HepG2 (cell line): ENCODE measurements around the gene CLPTM1L. TPM values are rescaled to one million over a fixed set of nuclear protein-coding genes. Genes with fewer than 3 reads are reported as not detected.

ENCODE experiments used
- ATAC-seq: fragments of 200-7000 bp; cut with Tn5 transposase; 3 replicates; pipeline ENCODE4 v1.9.1; 2020; ENCODE audit warnings: mild to moderate bottlenecking, moderate library complexity
- BruUV-seq: library from RNA; stranded (reverse); fragments of 400-500 nt; replicated peaks from 2 replicates; lab custom pipeline; 2021; lab: Mats Ljungman, UMichigan
- CTCF ChIA-PET: fragments of 300-600 bp; formaldehyde crosslinking; extraction: SDS; loops from one replicate; lab custom pipeline; 2021; ENCODE audit warnings: low total read pairs, inconsistent platforms, low intra/inter-chr PET ratio; lab: Yijun Ruan, JAX
- POLR2A ChIA-PET: fragments of 350-600 bp; sonication (Branson Sonifier 250); formaldehyde crosslinking; loops from one replicate; lab custom pipeline; 2020; ENCODE audit warnings: antibody characterized with exemption, inconsistent platforms; lab: Yijun Ruan, JAX
- DNase-seq: peaks from one replicate; pipeline ENCODE4 v3.0.0-alpha.2; 2015; ENCODE audit warnings: low spot score
- FAIRE-seq: peaks from 3 replicates; lab custom pipeline; 2011; peaks lifted over from hg19 to GRCh38; lab: Jason Lieb, UNC
- H2AFZ ChIP-seq: one replicate; pipeline ENCODE4 v1.6.1; 2011; ENCODE audit warnings: low read length, inconsistent platforms
- H3K27ac ChIP-seq: fragments of 300-600 bp; 3 replicates; pipeline ENCODE4 v1.8.0; 2011; ENCODE audit warnings: mixed run types, mild to moderate bottlenecking, mixed read lengths, low read length, inconsistent platforms; ENCODE audit not compliant: insufficient read depth; ENCODE audit errors: extremely low read length
- H3K27me3 ChIP-seq, 2 experiments: fragments of 200-600 bp in 1 of 2; 2 replicates in 1 of 2; 3 replicates in 1 of 2; pipeline versions ENCODE4 v1.6.0 to v1.8.0; 2011; ENCODE audit warnings: low read length in 2 of 2, mild to moderate bottlenecking in 2 of 2, moderate library complexity in 2 of 2, inconsistent platforms in 1 of 2; ENCODE audit not compliant: insufficient read depth in 2 of 2, control insufficient read depth in 1 of 2
- H3K36me3 ChIP-seq, 2 experiments: fragments of 200-600 bp in 1 of 2; replicated peaks in 1 of 2; 2 replicates in 1 of 2; 3 replicates in 1 of 2; pipeline versions ENCODE4 v1.5.1 to v1.8.0; 2011; ENCODE audit warnings: low read length in 2 of 2, inconsistent platforms in 1 of 2; ENCODE audit not compliant: insufficient read depth in 2 of 2, control insufficient read depth in 1 of 2
- H3K4me1 ChIP-seq: 2 replicates; pipeline ENCODE4 v1.5.1; 2012; ENCODE audit warnings: low read length, inconsistent platforms; ENCODE audit not compliant: insufficient read depth
- H3K4me2 ChIP-seq: 2 replicates; pipeline ENCODE4 v1.6.0; 2011; ENCODE audit warnings: low read depth, low read length, inconsistent platforms
- H3K4me3 ChIP-seq, 3 experiments: fragments of 200-600 bp in 1 of 3; sonication (generic), shearing (Covaris generic) in 1 of 3; replicated peaks in 1 of 3; 2 replicates each; pipeline ENCODE4 v1.5.1; 2011 to 2016; ENCODE audit warnings: low read length in 3 of 3, inconsistent platforms in 2 of 3, low read depth in 2 of 3, mild to moderate bottlenecking in 2 of 3, control low read depth in 1 of 3, mixed read lengths in 1 of 3; ENCODE audit not compliant: insufficient read depth in 1 of 3
- H3K79me2 ChIP-seq: one replicate; pipeline ENCODE4 v1.6.1; 2011; ENCODE audit warnings: low read length, inconsistent platforms; ENCODE audit not compliant: insufficient read depth
- H3K9ac ChIP-seq: 2 replicates; pipeline ENCODE4 v1.6.0; 2011; ENCODE audit warnings: mild to moderate bottlenecking, low read depth, low read length, inconsistent platforms; ENCODE audit not compliant: insufficient read depth
- H3K9me3 ChIP-seq: 2 replicates; pipeline ENCODE4 v1.5.1; 2012; ENCODE audit warnings: mild to moderate bottlenecking, low read length
- H4K20me1 ChIP-seq: 2 replicates; pipeline ENCODE4 v1.6.0; 2011; ENCODE audit warnings: inconsistent platforms, mild to moderate bottlenecking, low read length, moderate library complexity; ENCODE audit not compliant: insufficient read depth
- CC2D1A ChIP-seq: sonication (generic); formaldehyde crosslinking; IDR thresholded peaks from 2 replicates; pipeline ENCODE4 v1.8.1; 2023; ENCODE audit warnings: mild to moderate bottlenecking, missing genetic modification reagents
- MBD4 ChIP-seq: IDR thresholded peaks from 2 replicates; pipeline ENCODE4 v1.6.1; 2012; ENCODE audit warnings: low read length, inconsistent platforms, borderline replicate concordance
- ONECUT2 ChIP-seq: sonication (generic); formaldehyde crosslinking; IDR thresholded peaks from 2 replicates; pipeline ENCODE4 v1.4.0; 2020; ENCODE audit warnings: missing genetic modification reagents
- SP1 ChIP-seq, 2 experiments: fragments of 450-650 bp in 1 of 2; sonication (generic) in 1 of 2; formaldehyde crosslinking in 1 of 2; IDR thresholded peaks; 2 replicates each; pipeline versions ENCODE4 v1.4.0 to v1.6.1; 2016 to 2020; ENCODE audit warnings: missing genetic modification reagents in 1 of 2
- ZFY ChIP-seq: sonication (generic); formaldehyde crosslinking; IDR thresholded peaks from 2 replicates; pipeline ENCODE4 v1.4.0; 2020; ENCODE audit warnings: missing genetic modification reagents
- ZNF331 ChIP-seq: sonication (generic); formaldehyde crosslinking; IDR thresholded peaks from 2 replicates; pipeline ENCODE4 v1.4.0; 2020; ENCODE audit warnings: missing genetic modification reagents
- ZNF501 ChIP-seq: sonication (generic); formaldehyde crosslinking; IDR thresholded peaks from 2 replicates; pipeline ENCODE4 v1.5.1; 2020; ENCODE audit warnings: mild to moderate bottlenecking, moderate library complexity, missing genetic modification reagents
- ZNF589 ChIP-seq: sonication (generic); formaldehyde crosslinking; conservative IDR thresholded peaks from 2 replicates; pipeline ENCODE4 v1.8.0; 2022; ENCODE audit warnings: mild to moderate bottlenecking, moderate library complexity, missing genetic modification reagents
- ZNF629 ChIP-seq: sonication (generic); formaldehyde crosslinking; conservative IDR thresholded peaks from 2 replicates; pipeline ENCODE4 v1.5.0; 2020; ENCODE audit warnings: missing genetic modification reagents
- ZNF75D ChIP-seq: sonication (generic); formaldehyde crosslinking; IDR thresholded peaks from 2 replicates; pipeline ENCODE4 v1.8.1; 2023; ENCODE audit warnings: missing genetic modification reagents, mild to moderate bottlenecking, borderline replicate concordance
- WGBS: methylation state at CpG from one replicate; pipeline ENCODE4 v1.1.6; 2017; ENCODE audit warnings: low lambda C conversion rate; 5-methylcytosine and 5-hydroxymethylcytosine counted together
- in situ Hi-C: cut with HindIII; loops from 2 replicates; pipeline ENCODE4 v1.10.0; 2017; ENCODE audit warnings: low pct_unique_long_range_greater_than_20kb; ENCODE audit not compliant: extremely low pct_ligation_motif_present
- intact Hi-C: fragments of 100-400 bp; cut with micrococcal nuclease; formaldehyde crosslinking; loops from one replicate; pipeline ENCODE4 v1.10.0; 2022; ENCODE audit not compliant: unreplicated experiment
- polyA plus RNA-seq, 8 experiments: library from polyadenylated mRNA; depleted of rRNA in 3 of 8; stranded (reverse) in 7 of 8; unstranded in 1 of 8; fragments of >200 nt; fragmentation: Illumina TruSeq in 4 of 8; extraction: Trizol in 4 of 8; gene quantifications; 2 replicates each; pipeline versions ENCODE4 v1.2.1 to v1.2.3, GENCODE V29; 2011 to 2016; ENCODE audit warnings: low read depth in 4 of 8, missing spikeins in 1 of 8, mixed read lengths in 1 of 8; ENCODE audit not compliant: insufficient read depth in 1 of 8
- total RNA-seq, 5 experiments: library from RNA; depleted of rRNA; stranded (reverse); fragments of >200 nt; fragmentation: Illumina TruSeq; extraction: Trizol; gene quantifications; 2 replicates each; pipeline ENCODE4 v1.2.3, GENCODE V29; 2016; ENCODE audit warnings: low read depth in 1 of 5
- TF ChIP-seq, protein P1 (sequence below): sonication (generic); formaldehyde crosslinking; IDR thresholded peaks from 2 replicates; pipeline ENCODE4 v1.5.0; 2020; ENCODE audit warnings: mild to moderate bottlenecking, missing genetic modification reagents
- TF ChIP-seq, protein P2 (sequence below): sonication (generic); formaldehyde crosslinking; conservative IDR thresholded peaks from 2 replicates; pipeline ENCODE4 v1.4.0; 2020; ENCODE audit warnings: mild to moderate bottlenecking, missing genetic modification reagents, moderate library complexity
- TF ChIP-seq, protein P3 (sequence below): sonication (generic); formaldehyde crosslinking; IDR thresholded peaks from 2 replicates; pipeline ENCODE4 v1.4.0; 2020; ENCODE audit warnings: missing genetic modification reagents

Gene CLPTM1L
- total and polyA plus RNA-seq, 2 of the 13 experiments (the other 11 are each of a cell fraction or from before 2014, with no cell fraction given) = 80.3 to 124 TPM

DNA sequence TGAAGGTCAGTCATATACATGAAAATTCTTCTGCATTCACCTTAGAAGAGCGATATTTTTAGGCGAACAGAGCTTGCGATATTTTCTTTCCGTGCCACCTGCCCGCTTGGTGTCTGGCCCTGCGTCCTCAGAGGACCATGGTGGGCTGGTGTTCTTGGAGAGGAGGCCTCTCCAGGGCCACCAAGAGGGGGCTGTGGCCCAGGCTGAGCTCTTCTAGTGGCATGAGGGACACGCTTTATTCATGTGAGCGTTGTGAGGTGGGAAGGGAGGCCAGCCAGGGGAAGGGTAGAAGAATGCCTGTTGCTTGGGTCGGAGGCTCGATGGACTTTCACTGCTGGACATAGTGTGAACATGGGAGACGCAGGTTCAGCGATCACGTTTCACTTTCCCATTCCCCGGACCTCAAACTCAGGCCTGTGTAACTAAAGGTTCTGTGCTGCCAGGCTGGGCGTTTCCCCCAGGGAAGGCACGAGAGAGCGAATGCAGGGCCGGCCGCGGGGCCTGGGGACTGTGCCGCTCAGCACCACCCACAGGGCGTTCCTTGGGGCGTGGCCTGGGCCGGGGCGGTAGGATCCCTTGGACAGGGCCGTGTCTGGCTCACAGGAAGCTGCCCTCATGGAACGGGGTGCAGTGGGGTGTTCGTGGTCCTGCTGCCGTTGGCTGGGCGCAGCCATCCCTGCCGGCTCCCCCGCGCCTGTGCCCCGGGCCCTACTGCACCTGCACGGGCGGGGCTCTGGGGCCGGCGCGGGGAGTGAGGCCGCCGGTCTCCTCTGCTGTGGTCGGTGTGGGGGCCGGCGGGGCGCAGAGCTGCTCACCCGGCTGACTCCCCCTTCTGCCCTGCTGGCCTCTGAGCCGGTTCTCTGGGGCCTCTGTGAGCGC lies 40.7 kb upstream of the CLPTM1L start (continued):
- TF ChIP-seq MBD4 (no peak), ZFY (CRISPR knock-in tag) (peak; percentile 59), ZNF501 (CRISPR knock-in tag) (0 out of 2 replicates have a peak, but pooled peaks have one; percentile 35)
- TF ChIP-seq, protein P1, sequence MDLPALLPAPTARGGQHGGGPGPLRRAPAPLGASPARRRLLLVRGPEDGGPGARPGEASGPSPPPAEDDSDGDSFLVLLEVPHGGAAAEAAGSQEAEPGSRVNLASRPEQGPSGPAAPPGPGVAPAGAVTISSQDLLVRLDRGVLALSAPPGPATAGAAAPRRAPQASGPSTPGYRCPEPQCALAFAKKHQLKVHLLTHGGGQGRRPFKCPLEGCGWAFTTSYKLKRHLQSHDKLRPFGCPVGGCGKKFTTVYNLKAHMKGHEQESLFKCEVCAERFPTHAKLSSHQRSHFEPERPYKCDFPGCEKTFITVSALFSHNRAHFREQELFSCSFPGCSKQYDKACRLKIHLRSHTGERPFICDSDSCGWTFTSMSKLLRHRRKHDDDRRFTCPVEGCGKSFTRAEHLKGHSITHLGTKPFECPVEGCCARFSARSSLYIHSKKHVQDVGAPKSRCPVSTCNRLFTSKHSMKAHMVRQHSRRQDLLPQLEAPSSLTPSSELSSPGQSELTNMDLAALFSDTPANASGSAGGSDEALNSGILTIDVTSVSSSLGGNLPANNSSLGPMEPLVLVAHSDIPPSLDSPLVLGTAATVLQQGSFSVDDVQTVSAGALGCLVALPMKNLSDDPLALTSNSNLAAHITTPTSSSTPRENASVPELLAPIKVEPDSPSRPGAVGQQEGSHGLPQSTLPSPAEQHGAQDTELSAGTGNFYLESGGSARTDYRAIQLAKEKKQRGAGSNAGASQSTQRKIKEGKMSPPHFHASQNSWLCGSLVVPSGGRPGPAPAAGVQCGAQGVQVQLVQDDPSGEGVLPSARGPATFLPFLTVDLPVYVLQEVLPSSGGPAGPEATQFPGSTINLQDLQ (CRISPR knock-in tag) = 0 out of 2 replicates have a peak, but pooled peaks have one; percentile 9

DNA sequence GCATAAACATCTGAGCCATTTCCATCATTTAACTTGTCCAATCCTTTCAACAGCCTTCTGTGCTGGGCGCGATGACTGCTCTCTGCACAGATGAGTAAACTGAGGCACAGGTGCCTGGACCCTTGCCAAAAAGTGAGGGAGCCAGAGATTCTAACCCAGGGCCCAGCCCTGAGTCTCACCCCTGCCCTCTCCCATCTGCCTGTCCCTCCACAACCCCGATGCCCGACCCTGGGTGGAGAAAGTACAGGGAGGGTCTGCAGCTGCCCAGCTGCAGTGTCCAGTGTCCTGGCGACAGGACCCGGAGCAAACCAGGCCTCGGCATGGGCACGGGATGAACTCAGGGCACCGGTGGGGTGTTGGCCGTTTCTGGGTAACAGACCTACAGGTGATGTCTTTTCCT lies 39.6 kb upstream of the CLPTM1L start:
- WGBS = 66% methylated on average over 7 of the region's 10 CpGs
- intact Hi-C loops = no loop called here
- Histone ChIP-seq H3K9me3 (no peaks in the 10 kb centered on the region), H3K79me2 (no peaks in the 10 kb centered on the region), H3K36me3 (no peaks in the 10 kb centered on the region), H3K9ac (no peak overlapping the region), H3K27me3 (peaks cover 19 to 84% of the 10 kb centered on the region in 2 experiments), H3K4me1 (peaks cover 17% of the 10 kb centered on the region), H3K4me2 (no peak overlapping the region), H2AFZ (no peak overlapping the region), H3K4me3 (no peak overlapping the region), H4K20me1 (no peaks in the 10 kb centered on the region; the same call in 1 of the 2 replicates), H3K27ac (no peak overlapping the region)
- ATAC-seq (no peak), FAIRE-seq (no peak), DNase-seq (no peak)
- in situ Hi-C loops = loop anchor here (10.0 kb wide), 1 partner anchor 260 kb away; no protein-coding TSS in a partner anchor
- CTCF ChIA-PET = no interaction called here
- BruUV-seq = no TSS peak
- POLR2A ChIA-PET = no interaction called here
- no peak for TF ChIP-seq ZNF589 (CRISPR knock-in tag)
- TF ChIP-seq, protein P2, sequence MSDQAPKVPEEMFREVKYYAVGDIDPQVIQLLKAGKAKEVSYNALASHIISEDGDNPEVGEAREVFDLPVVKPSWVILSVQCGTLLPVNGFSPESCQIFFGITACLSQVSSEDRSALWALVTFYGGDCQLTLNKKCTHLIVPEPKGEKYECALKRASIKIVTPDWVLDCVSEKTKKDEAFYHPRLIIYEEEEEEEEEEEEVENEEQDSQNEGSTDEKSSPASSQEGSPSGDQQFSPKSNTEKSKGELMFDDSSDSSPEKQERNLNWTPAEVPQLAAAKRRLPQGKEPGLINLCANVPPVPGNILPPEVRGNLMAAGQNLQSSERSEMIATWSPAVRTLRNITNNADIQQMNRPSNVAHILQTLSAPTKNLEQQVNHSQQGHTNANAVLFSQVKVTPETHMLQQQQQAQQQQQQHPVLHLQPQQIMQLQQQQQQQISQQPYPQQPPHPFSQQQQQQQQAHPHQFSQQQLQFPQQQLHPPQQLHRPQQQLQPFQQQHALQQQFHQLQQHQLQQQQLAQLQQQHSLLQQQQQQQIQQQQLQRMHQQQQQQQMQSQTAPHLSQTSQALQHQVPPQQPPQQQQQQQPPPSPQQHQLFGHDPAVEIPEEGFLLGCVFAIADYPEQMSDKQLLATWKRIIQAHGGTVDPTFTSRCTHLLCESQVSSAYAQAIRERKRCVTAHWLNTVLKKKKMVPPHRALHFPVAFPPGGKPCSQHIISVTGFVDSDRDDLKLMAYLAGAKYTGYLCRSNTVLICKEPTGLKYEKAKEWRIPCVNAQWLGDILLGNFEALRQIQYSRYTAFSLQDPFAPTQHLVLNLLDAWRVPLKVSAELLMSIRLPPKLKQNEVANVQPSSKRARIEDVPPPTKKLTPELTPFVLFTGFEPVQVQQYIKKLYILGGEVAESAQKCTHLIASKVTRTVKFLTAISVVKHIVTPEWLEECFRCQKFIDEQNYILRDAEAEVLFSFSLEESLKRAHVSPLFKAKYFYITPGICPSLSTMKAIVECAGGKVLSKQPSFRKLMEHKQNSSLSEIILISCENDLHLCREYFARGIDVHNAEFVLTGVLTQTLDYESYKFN (CRISPR knock-in tag) = no peak
- TF ChIP-seq ZNF75D = no peak
- TF ChIP-seq CC2D1A (CRISPR knock-in tag) = no peak
- no peak for TF ChIP-seq ONECUT2 (CRISPR knock-in tag)
- TF ChIP-seq, protein P3, sequence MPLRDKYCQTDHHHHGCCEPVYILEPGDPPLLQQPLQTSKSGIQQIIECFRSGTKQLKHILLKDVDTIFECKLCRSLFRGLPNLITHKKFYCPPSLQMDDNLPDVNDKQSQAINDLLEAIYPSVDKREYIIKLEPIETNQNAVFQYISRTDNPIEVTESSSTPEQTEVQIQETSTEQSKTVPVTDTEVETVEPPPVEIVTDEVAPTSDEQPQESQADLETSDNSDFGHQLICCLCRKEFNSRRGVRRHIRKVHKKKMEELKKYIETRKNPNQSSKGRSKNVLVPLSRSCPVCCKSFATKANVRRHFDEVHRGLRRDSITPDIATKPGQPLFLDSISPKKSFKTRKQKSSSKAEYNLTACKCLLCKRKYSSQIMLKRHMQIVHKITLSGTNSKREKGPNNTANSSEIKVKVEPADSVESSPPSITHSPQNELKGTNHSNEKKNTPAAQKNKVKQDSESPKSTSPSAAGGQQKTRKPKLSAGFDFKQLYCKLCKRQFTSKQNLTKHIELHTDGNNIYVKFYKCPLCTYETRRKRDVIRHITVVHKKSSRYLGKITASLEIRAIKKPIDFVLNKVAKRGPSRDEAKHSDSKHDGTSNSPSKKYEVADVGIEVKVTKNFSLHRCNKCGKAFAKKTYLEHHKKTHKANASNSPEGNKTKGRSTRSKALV (CRISPR knock-in tag) = no peak
- no peak for TF ChIP-seq ZNF331 (CRISPR knock-in tag)
- TF ChIP-seq ZNF629 (CRISPR knock-in tag) = no peak
- TF ChIP-seq SP1 (IDR thresholded peaks at IDR 0.05) = no peak
- no peak for TF ChIP-seq SP1 (CRISPR knock-in tag; IDR thresholded peaks at IDR 0.05)
- TF ChIP-seq, all 625 proteins: peak for 0
